Measurements from ENCODE around the gene TIA1.
"Not testable (repeated sequence)": the region's sequence is repeated elsewhere in the genome, so short reads cannot be mapped to it uniquely, and the experiment has no call there.

TIA1 gene

DNA sequence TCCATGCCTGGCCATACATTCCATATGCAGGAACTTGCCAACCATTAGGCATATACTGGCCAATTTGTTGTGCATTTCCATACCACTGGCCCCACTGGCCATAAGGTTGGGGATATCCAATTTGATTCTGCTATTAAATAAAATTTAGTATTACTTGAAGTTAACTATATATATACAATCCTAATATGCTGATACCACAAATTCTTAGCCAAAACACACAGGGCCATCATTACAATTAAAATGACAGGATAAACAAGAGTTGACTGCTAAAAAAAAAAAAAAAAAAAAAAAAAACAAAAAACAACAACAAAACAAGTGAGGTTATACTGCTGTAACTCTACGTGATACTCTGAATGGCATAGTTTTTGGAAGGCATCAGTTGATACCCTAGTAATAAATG is 34.1 kb downstream of the TIA1 start:
- DNase-seq = no peak

DNA sequence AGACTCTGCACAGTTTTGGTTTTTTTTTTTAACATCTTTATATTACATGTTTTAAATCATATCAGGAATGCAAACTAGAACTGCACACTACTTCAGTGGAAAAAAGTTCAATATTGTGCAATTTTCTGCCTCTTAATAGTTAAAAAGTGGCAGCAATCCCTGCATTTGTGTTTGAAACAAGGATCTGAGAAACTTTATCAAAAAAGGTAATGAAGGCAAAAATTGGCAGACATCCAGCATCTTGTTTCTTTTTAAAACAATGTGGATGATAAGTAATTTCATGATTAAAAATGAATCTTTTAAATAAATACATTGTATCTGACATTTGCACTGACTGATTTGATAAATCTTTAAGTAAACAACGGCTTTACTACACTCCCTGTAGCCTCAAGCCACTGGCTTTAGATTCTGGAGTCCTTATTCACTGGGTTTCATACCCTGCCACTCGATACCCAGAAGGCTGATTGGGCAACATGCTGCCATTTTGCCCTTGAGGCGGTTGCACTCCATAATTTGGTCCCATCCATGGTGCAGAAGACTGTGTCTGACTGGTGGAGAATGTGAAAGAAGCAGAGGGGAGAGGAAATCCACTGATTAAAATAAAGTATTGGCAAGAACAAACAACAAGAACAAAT is 36.0 kb downstream of the TIA1 start:
- DNase-seq = no peak

DNA sequence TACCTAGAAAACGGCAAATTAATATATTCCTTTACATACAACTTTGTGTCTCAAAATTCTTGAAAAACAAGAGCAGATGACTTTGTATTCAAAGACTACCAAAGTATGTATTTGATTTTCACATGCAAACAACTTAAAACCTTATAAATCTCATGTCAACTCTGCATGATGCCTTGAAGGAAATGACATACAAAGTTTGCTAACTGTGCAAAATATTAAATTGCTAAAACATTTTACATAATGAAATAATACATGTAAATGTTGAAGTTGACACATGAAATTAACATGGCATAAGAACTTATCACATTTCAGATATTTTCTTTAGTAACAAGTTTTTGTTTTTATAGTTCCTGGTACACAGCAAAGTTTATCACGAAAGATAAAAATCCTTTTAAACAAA is 36.8 kb downstream of the TIA1 start:
- no peak for DNase-seq

- no peak for DNase-seq
Measured at GRCh38 chr2:70204452-70204851, 44.0 kb downstream of the TIA1 start.

DNA sequence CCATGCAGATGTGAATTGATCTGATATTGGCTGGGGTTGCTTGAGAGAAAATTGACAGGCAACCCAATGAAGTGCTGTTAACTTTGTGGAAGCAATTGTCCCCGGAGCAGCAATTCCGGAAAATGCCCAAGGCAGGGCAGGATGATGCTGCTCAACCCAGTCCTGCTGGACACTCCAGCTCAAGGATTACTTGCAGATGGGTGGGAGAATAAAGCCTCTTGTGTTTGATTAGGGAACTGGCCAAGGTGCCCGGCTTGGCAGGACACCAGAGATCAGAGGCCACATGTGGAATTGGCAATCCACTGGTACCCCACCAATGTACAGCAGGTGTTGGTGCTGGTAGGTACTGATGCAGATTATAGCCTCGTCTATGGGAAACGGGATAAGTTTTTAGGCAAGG is 45.3 kb downstream of the TIA1 start:
- no peak for DNase-seq

- peak; percentile 40 for DNase-seq
Measured at GRCh38 chr2:70202236-70202806, 46.1 kb downstream of the TIA1 start.

DNA sequence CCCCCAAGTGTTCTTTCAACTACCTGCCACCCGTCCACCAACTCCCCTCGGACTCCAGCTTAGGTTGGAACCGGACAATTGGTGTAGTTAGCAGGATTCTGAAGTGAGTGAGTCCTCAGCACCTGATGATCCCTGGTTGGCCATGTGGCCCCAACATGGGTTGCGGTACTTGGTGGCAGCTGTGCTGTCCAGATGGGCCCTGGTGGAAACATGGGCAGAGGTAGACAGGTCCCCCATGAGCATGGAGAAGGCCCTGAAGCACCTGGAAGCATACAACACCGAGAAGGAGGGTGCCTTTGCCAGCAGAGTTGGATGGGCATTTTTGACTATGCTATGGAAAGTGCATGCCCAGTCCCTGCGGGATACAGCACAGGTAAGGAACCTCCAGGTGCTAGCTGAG is 46.6 kb downstream of the TIA1 start:
- DNase-seq = no peak

DNA sequence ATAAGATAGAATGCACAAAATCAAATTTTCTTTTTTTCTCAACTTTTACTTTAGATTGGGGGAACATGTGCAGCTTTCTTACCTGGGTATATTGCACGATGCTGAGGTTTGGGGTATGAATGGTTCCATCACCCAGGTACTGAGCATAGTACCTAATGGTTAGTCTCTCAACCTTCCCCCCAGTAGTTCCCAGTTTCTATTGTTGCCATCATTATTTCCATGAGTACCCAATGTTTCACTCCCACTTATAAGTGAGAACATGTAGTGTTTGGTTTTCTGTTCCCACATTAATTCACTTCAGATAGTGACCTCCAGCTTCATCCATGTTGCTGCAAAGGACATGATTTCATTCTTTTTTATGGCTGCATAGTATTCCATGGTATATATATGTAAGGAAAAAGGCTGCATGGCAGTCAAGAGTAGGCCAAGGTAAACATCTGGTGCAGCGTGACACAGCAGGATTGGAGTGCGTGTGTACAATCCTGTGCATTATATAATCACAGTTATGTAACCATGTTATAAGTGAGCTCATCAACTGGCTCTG is 47.1 kb downstream of the TIA1 start:
- DNase-seq = no peak

GRCh38 chr2:70199320-70199864 is 49.0 kb downstream of the TIA1 start:
- no peak for DNase-seq

DNA sequence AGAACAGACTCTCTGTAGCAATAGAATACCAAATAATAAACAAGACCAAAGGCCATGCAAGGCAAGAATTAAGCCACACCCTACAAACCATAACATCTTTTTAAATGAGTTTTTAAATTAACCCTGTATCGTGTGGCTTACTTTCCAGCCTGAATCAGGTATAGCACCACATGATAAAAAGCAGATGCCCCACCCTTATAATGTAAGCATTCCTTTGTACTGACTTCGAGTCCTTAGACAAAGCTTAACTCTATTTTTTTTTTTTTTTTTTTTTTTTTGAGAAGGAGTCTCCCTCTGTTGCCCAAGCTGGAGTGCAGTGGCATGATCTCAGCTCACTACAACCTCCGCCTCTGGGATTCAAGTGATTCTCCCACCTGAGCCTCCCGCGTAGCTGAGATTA is 55.9 kb downstream of the TIA1 start:
- DNase-seq = no peak

- no peak for DNase-seq
Measured at GRCh38 chr2:70191244-70191735, 57.1 kb downstream of the TIA1 start.

DNA sequence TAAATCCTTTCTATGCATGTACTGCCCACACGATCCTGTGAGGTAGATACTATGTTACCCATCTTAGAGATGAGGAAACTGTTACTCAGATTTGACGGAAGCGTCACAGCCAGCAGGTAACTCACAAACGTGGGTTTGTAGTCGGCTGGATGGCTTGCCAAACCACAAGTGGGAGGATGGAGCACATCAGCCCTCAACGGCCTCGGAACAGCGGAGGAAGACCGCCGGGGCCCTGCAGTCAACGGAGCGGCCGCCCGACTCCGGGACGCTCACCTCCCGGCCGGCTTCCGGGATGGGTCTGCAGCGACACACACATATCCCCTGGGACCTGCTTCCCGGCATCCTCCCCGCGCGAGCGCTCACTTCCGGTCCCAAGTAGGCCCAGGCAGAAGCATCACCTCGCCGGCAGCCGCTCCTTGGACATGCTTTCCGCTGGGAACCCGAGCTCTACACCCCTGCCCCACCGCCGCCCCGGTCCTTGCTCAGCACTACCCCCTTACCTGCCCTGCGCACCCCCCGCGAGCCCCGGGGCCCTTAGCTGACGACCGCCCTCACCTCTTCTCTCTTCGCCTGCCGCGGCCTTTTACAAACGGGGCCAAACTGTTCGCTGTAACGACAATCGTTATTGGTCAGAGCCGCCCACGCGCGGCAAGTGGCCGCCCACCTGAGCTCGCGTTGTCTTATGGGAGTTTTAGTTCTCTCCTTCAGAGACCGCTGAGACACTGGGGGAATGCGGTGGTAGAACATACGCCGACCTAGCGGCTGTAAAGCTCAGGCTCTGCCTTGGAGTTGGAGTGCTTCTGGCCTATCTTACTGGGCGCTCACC is 57.8 kb downstream of the TIA1 start, which contains the start of gene C2orf42:
Gene C2orf42, minus strand, starts transcription at position 602 of the 826 bp plus-strand sequence. CDS start 9,034 bp downstream, outside the sequence.
- peak; percentile 96 for DNase-seq

DNA sequence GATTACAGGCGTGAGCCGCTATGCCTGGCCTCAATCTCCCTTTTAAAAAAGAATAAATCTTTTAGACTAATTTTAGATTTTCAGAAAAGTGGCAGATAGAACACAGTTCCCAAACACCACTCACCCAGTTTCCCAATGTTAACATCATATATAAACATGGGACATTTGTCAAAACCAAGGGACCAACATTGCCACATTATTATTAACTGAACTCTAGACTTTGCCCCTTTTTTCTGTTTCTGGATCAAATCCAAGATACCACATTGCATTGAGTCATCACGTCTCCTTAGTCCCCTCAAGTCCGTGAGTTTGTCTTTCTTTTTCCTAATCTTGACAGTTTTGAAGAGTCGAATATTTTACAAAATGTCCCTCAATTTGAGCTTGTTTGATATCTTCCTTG is 60.0 kb downstream of the TIA1 start:
- no peak for DNase-seq

DNA sequence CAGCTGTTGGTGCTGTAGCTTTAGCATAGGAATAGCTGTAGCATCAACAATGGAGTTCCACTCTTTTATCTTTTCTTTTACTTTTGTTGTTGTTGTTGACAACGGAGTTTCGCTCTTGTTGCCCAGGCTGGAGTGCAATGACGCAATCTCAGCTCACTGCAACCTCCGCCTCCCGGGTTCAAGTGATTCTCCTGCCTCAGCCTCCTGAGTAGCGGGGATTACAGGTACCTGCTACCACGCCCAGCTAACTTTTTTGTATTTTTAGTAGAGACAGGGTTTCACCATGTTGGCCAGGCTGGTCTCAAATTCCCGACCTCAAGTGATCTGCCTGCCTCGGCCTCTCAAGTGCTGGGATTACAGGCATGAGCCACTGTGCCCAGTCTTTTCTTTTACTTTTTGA is 61.3 kb downstream of the TIA1 start:
- not testable (repeated sequence) for DNase-seq

DNA sequence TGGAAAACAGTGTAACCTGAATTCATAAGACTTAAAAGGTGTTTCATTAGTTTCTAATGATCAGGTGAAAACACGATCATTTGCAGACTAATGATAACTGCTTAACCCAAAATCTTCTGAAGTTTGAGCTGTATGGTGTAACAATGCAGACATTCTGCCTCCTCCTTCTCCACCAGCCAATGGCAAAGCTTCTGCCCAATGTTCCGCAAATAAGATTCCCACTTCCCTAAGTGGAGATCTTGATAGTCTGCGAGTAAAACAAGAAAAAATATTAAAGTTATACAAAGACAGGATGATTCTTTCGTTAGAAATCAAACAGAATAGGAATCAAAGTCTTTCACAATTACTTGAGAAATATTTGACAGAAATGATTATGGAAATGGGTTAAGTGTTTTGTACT is 65.7 kb downstream of the TIA1 start:
- no peak for DNase-seq

DNA sequence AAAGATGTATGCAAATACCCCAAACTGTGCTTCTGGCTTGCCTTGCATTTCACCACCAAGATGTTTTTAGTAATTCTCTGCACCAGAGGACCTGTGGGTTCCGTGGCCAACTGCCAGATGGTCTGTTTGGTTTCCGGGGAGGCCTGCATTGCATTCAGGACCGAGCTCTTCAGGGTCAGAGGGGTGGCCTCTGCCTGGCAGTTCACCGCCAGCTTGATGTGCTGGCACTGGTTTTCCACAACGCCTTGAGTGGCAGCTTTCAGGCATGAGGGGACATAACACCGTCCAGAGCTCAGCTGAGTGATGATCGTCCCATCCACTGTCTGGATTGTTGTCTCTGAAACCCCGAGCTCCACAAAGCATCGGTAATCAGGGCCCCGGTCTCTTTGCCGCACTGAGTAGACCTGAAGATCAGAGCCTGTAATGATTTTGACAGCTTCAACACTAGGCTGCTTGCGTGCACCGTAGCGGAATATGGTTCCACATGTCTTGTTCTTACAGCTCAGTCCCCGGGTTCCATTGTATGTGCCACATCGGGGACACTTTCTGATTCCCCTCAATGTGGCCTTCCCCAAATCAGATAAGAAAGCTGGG is 67.0 kb downstream of the TIA1 start:
- no peak for DNase-seq

DNA sequence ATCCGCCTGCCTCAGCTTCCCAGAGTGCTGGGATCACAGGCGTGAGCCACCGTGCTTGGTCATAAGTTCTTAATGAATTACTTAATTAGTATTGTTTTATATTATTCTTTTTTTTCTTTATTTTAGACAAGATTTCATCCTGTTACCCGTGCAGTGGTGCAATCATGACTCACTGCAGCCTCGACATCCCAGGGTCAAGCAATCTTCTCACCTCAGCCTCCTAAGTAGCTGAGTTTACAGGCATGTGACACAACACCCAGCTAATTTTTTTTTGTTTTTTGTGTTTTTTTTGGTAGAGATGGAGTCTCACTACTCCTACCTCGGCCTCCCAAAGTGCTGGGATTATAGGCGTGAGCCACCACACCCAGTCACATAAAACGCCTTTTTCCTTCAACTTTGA is 74.9 kb downstream of the TIA1 start:
- DNase-seq = no peak

- not testable (repeated sequence) for DNase-seq
Measured at GRCh38 chr2:70169654-70170245, 78.7 kb downstream of the TIA1 start.

GRCh38 chr2:70161069-70161534 is 87.3 kb downstream of the TIA1 start:
- DNase-seq = no peak

GRCh38 chr2:70160545-70160944 is 87.9 kb downstream of the TIA1 start:
- no peak for DNase-seq
